ENCODE results near the gene TM4SF4. TPM values are rescaled to one million over a fixed set of nuclear protein-coding genes. Genes with fewer than 3 reads are reported as not detected.

The TM4SF4 gene
- total RNA-seq, 1 donor from 2014 or later = not detected

DNA sequence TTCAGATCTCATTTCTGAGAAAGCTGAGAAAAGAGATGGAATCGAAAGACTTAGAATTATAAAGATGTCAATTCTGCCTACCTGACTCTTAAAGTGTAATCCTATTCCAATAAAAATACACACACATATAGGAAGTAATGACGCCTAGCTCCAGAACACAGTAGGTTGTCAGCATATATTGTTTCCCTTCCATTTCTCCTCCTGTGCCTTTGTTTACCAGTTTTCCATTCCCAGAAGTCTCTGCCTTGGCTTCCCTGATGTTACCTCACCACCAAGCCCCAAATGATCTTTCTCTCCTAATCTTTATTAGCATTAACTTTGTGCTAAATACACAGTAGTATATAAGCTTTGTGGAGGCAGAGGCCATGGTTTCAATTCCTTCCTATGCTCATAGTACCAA lies 40.0 kb downstream of the TM4SF4 start:
- TF ChIP-seq, protein P1, sequence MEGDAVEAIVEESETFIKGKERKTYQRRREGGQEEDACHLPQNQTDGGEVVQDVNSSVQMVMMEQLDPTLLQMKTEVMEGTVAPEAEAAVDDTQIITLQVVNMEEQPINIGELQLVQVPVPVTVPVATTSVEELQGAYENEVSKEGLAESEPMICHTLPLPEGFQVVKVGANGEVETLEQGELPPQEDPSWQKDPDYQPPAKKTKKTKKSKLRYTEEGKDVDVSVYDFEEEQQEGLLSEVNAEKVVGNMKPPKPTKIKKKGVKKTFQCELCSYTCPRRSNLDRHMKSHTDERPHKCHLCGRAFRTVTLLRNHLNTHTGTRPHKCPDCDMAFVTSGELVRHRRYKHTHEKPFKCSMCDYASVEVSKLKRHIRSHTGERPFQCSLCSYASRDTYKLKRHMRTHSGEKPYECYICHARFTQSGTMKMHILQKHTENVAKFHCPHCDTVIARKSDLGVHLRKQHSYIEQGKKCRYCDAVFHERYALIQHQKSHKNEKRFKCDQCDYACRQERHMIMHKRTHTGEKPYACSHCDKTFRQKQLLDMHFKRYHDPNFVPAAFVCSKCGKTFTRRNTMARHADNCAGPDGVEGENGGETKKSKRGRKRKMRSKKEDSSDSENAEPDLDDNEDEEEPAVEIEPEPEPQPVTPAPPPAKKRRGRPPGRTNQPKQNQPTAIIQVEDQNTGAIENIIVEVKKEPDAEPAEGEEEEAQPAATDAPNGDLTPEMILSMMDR (IDR thresholded peaks at IDR 0.05) = no peak
- TF ChIP-seq EZH2 (IDR thresholded peaks at IDR 0.05) = no peak
- TF ChIP-seq EZH2phosphoT487 (IDR thresholded peaks at IDR 0.05) = no peak
- Histone ChIP-seq H3K9ac (no peak overlapping the region), H4K20me1 (ENCODE audit: low read depth) (no peaks in the 10 kb centered on the region), H3F3A (ENCODE audit: low read depth) (no peaks in the 10 kb centered on the region), H3K4me3 (no peak overlapping the region), H3K27me3 (no peaks in the 10 kb centered on the region), H3K9me3 (ENCODE audit: low read depth) (no peaks in the 10 kb centered on the region), H2AFZ (replicated peaks) (no peak overlapping the region), H3K4me1 (no peaks in the 10 kb centered on the region), H3K27ac (no peak overlapping the region), H3K4me2 (no peak overlapping the region), H3K79me2 (ENCODE audit: low read depth) (no peaks in the 10 kb centered on the region), H3K36me3 (no peaks in the 10 kb centered on the region)
- Mint-ChIP-seq H3K9me3 (no peaks in the 10 kb centered on the region), H3K27me3 (ENCODE audit: insufficient read depth, low read depth) (peaks cover 2% of the 10 kb centered on the region), H3K4me3 (no peak overlapping the region), H3K27ac (no peak overlapping the region), H3K4me1 (peaks cover 16% of the 10 kb centered on the region), H3K36me3 (no peaks in the 10 kb centered on the region)
- no peak for DNase-seq (ENCODE audit: low spot score)

GRCh38 chr3:149515249-149515648 lies 40.8 kb downstream of the TM4SF4 start:
- H2AFZ ChIP-seq (replicated peaks) = no peak overlapping the region
- H3K27ac ChIP-seq = no peak overlapping the region
- TF ChIP-seq EZH2 (IDR thresholded peaks at IDR 0.05) (no peak), EZH2phosphoT487 (IDR thresholded peaks at IDR 0.05) (no peak)
- TF ChIP-seq, protein P1 (IDR thresholded peaks at IDR 0.05) = no peak
- H3K4me1 ChIP-seq = no peaks in the 10 kb centered on the region
- H3K79me2 ChIP-seq (ENCODE audit: low read depth) = no peaks in the 10 kb centered on the region
- Mint-ChIP-seq H3K4me3 (no peak overlapping the region), H3K4me1 (peaks cover 14% of the 10 kb centered on the region), H3K36me3 (no peaks in the 10 kb centered on the region), H3K27ac (no peak overlapping the region), H3K27me3 (ENCODE audit: insufficient read depth, low read depth) (no peaks in the 10 kb centered on the region), H3K9me3 (no peaks in the 10 kb centered on the region)
- DNase-seq (ENCODE audit: low spot score) = no peak
- H3K9me3 ChIP-seq (ENCODE audit: low read depth) = no peaks in the 10 kb centered on the region
- H3K9ac ChIP-seq = no peak overlapping the region
- no peaks in the 10 kb centered on the region for H3K27me3 ChIP-seq
- H3K4me2 ChIP-seq = no peak overlapping the region
- H3K4me3 ChIP-seq = no peak overlapping the region
- no peaks in the 10 kb centered on the region for H3F3A ChIP-seq (ENCODE audit: low read depth)
- H3K36me3 ChIP-seq = no peaks in the 10 kb centered on the region
- no peaks in the 10 kb centered on the region for H4K20me1 ChIP-seq (ENCODE audit: low read depth)

DNA sequence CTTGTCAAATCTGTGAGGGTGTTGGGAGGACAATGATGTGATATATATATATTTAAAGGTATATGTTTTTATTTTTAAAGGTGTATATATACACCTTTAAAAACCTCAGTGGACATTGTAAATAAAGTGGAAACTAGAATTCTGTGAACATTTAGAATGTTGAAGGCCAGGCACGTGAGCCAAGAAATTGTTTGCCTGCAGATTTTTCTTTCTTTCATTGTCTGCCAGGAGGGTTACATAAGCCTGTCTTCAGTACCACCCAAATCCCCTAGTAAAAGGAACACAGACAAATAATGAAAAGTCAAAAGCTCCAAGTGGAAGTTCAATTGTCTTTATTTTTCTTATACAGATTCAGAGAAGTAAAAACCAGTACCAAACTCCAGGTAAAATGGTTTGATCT lies 42.4 kb downstream of the TM4SF4 start:
- Mint-ChIP-seq H3K4me1 (peaks cover 8% of the 10 kb centered on the region), H3K36me3 (no peaks in the 10 kb centered on the region), H3K4me3 (no peak overlapping the region), H3K9me3 (no peaks in the 10 kb centered on the region), H3K27me3 (ENCODE audit: insufficient read depth, low read depth) (no peaks in the 10 kb centered on the region), H3K27ac (no peak overlapping the region)
- Histone ChIP-seq H3F3A (ENCODE audit: low read depth) (no peaks in the 10 kb centered on the region), H3K4me1 (no peaks in the 10 kb centered on the region), H3K4me3 (no peak overlapping the region), H3K79me2 (ENCODE audit: low read depth) (no peaks in the 10 kb centered on the region), H3K9ac (no peak overlapping the region), H3K4me2 (no peak overlapping the region), H3K27ac (no peak overlapping the region), H2AFZ (replicated peaks) (no peak overlapping the region), H3K27me3 (no peaks in the 10 kb centered on the region), H4K20me1 (ENCODE audit: low read depth) (no peaks in the 10 kb centered on the region), H3K36me3 (no peaks in the 10 kb centered on the region), H3K9me3 (ENCODE audit: low read depth) (no peaks in the 10 kb centered on the region)
- DNase-seq (ENCODE audit: low spot score) = no peak
- TF ChIP-seq, protein P1 (IDR thresholded peaks at IDR 0.05) = no peak
- TF ChIP-seq EZH2 (IDR thresholded peaks at IDR 0.05) (no peak), EZH2phosphoT487 (IDR thresholded peaks at IDR 0.05) (no peak)
